Measurements from ENCODE around the gene DDIT3. TPM values are rescaled to one million over a fixed set of nuclear protein-coding genes. Genes with fewer than 3 reads are reported as not detected.

Gene DDIT3
- total and polyA plus RNA-seq, 11 donors = 11.5 to 60.5 (median 18.5) TPM

GRCh38 chr12:57528176-57528575 lies 7.9 kb upstream of the DDIT3 start:
- H3K4me1 ChIP-seq = peaks cover 0 to 24% (median 21%) of the 10 kb centered on the region in 12 donors
- DNase-seq (no peak), ATAC-seq (no peak)
- H3K4me3 ChIP-seq = no peak overlapping the region
- no peaks in the 10 kb centered on the region for H3K27me3 ChIP-seq
- intact Hi-C loops (cut with DNase I) = no loop called here
- H3K36me3 ChIP-seq = peaks cover 2 to 93% (median 88%) of the 10 kb centered on the region in 9 donors
- no peaks in the 10 kb centered on the region for H3K9me3 ChIP-seq
- TF ChIP-seq CTCF (IDR thresholded peaks at IDR 0.05) (no peak), POLR2A (IDR thresholded peaks at IDR 0.05) (no peak)
- H3K27ac ChIP-seq = no peak overlapping the region
- 83 to 90% (median 85%) methylated on average over 8 to 12 of the region's 12 CpGs for WGBS, 4 donors

- H3K4me1 ChIP-seq = peaks cover 0 to 25% (median 22%) of the 10 kb centered on the region in 12 donors
- no peaks in the 10 kb centered on the region for H3K27me3 ChIP-seq
- H3K9me3 ChIP-seq = no peaks in the 10 kb centered on the region
- H3K36me3 ChIP-seq = peaks cover 0 to 83% (median 78%) of the 10 kb centered on the region in 9 donors
- 76 to 81% (median 80%) methylated on average over 5 of the region's 5 CpGs for WGBS, 4 donors
- no peak for TF ChIP-seq POLR2A (IDR thresholded peaks at IDR 0.05)
- no peak for TF ChIP-seq CTCF (IDR thresholded peaks at IDR 0.05)
- no peak overlapping the region for H3K27ac ChIP-seq
- ATAC-seq (no peak), DNase-seq (no peak)
- intact Hi-C loops (cut with DNase I) = no loop called here
- H3K4me3 ChIP-seq = no peak overlapping the region
Observed at GRCh38 chr12:57527184-57527583, 6.9 kb upstream of the DDIT3 start.

GRCh38 chr12:57526477-57527126 lies 6.3 kb upstream of the DDIT3 start:
- no peaks in the 10 kb centered on the region for H3K27me3 ChIP-seq
- 73 to 83% (median 77%) methylated on average over 3 to 4 of the region's 4 CpGs for WGBS, 4 donors
- peaks cover 0 to 78% (median 72%) of the 10 kb centered on the region in 9 donors for H3K36me3 ChIP-seq
- peak overlapping the region in 1 of 12 donors; percentile 1 for H3K27ac ChIP-seq
- H3K4me3 ChIP-seq = no peak overlapping the region
- TF ChIP-seq POLR2A (IDR thresholded peaks at IDR 0.05) (no peak), CTCF (IDR thresholded peaks at IDR 0.05) (no peak)
- no peaks in the 10 kb centered on the region for H3K9me3 ChIP-seq
- ATAC-seq = no peak
- H3K4me1 ChIP-seq = peaks cover 0 to 31% (median 28%) of the 10 kb centered on the region in 12 donors
- no peak for DNase-seq
- intact Hi-C loops (cut with DNase I) = no loop called here

- H3K4me1 ChIP-seq = peaks cover 0 to 39% (median 35%) of the 10 kb centered on the region in 12 donors
- intact Hi-C loops (cut with DNase I) = no loop called here
- peaks cover 0 to 70% (median 64%) of the 10 kb centered on the region in 9 donors for H3K36me3 ChIP-seq
- no peak for DNase-seq
- no peak for ATAC-seq
- no peaks in the 10 kb centered on the region for H3K9me3 ChIP-seq
- no peak overlapping the region for H3K4me3 ChIP-seq
- no peaks in the 10 kb centered on the region for H3K27me3 ChIP-seq
- H3K27ac ChIP-seq = no peak overlapping the region
- 81 to 85% (median 83%) methylated on average over 14 to 16 of the region's 16 CpGs for WGBS, 4 donors
- TF ChIP-seq CTCF (IDR thresholded peaks at IDR 0.05) (no peak), POLR2A (IDR thresholded peaks at IDR 0.05) (no peak)
Observed at GRCh38 chr12:57525615-57526383, 5.5 kb upstream of the DDIT3 start.

Measured in heart left ventricle (tissue), 16 donors.